GM13976 (cell line): Measurements from ENCODE around the gene SIT1.

Experiments used
- DNase-seq: peaks from one replicate; pipeline ENCODE4 v3.0.0; 2012; ENCODE audit warnings: low spot score
- CTCF ChIP-seq: IDR thresholded peaks from 2 replicates; pipeline ENCODE4 v1.5.1; 2012; ENCODE audit warnings: borderline replicate concordance, mild to moderate bottlenecking; ENCODE audit not compliant: insufficient read depth; ENCODE audit errors: extremely low read depth, missing control alignments, control extremely low read depth
- in situ Hi-C: fragments of 300-500 bp; cut with MboI; formaldehyde crosslinking; loops from one replicate; pipeline ENCODE4 v1.12.0; 2022; ENCODE audit warnings: low sequenced_read_pairs, mixed read lengths, inconsistent platforms; ENCODE audit not compliant: unreplicated experiment

SIT1 gene

DNA sequence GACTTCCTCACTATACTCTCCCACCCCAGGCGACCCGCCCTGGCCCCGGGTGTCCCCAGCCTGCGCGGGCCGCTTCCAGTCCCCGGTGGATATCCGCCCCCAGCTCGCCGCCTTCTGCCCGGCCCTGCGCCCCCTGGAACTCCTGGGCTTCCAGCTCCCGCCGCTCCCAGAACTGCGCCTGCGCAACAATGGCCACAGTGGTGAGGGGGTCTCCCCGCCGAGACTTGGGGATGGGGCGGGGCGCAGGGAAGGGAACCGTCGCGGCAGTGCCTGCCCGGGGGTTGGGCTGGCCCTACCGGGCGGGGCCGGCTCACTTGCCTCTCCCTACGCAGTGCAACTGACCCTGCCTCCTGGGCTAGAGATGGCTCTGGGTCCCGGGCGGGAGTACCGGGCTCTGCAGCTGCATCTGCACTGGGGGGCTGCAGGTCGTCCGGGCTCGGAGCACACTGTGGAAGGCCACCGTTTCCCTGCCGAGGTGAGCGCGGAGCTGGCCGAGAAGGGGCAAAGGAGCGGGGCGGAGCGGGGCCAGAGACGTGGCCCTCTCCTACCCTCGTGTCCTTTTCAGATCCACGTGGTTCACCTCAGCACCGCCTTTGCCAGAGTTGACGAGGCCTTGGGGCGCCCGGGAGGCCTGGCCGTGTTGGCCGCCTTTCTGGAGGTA, 25.1 kb upstream of the SIT1 start:
- DNase-seq, result peak; percentile 79
- in situ Hi-C loops, result no loop called here
- no peak for TF ChIP-seq CTCF

GRCh38 chr9:35675204-35675603, 24.5 kb upstream of the SIT1 start:
- no peak for DNase-seq
- in situ Hi-C loops, result no loop called here
- no peak for TF ChIP-seq CTCF

DNA sequence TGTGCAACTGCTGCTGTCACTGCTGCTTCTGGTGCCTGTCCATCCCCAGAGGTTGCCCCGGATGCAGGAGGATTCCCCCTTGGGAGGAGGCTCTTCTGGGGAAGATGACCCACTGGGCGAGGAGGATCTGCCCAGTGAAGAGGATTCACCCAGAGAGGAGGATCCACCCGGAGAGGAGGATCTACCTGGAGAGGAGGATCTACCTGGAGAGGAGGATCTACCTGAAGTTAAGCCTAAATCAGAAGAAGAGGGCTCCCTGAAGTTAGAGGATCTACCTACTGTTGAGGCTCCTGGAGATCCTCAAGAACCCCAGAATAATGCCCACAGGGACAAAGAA, 23.3 kb upstream of the SIT1 start:
- no peak for TF ChIP-seq CTCF
- DNase-seq, result no peak
- in situ Hi-C loops, result no loop called here

DNA sequence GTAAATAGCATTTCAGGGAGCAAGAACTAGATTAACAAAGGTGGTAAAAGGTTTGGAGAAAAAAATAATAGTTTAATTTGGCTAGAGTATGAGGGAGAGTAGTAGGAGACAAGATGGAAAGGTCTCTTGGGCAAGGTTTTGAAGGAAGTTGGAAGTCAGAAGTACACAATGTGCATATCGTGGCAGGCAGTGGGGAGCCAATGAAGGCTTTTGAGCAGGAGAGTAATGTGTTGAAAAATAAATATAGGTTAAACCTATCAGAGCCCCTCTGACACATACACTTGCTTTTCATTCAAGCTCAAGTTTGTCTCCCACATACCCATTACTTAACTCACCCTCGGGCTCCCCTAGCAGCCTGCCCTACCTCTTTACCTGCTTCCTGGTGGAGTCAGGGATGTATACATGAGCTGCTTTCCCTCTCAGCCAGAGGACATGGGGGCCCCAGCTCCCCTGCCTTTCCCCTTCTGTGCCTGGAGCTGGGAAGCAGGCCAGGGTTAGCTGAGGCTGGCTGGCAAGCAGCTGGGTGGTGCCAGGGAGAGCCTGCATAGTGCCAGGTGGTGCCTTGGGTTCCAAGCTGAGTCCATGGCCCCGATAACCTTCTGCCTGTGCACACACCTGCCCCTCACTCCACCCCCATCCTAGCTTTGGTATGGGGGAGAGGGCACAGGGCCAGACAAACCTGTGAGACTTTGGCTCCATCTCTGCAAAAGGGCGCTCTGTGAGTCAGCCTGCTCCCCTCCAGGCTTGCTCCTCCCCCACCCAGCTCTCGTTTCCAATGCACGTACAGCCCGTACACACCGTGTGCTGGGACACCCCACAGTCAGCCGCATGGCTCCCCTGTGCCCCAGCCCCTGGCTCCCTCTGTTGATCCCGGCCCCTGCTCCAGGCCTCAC, 22.6 kb upstream of the SIT1 start, which contains the start of gene CA9:
CA9 (plus strand) TSS at position 797 of the 893 bp plus-strand sequence; CDS start at position 829, 32 bp downstream.
- no peak for DNase-seq
- in situ Hi-C loops, result no loop called here
- TF ChIP-seq CTCF, result no peak

DNA sequence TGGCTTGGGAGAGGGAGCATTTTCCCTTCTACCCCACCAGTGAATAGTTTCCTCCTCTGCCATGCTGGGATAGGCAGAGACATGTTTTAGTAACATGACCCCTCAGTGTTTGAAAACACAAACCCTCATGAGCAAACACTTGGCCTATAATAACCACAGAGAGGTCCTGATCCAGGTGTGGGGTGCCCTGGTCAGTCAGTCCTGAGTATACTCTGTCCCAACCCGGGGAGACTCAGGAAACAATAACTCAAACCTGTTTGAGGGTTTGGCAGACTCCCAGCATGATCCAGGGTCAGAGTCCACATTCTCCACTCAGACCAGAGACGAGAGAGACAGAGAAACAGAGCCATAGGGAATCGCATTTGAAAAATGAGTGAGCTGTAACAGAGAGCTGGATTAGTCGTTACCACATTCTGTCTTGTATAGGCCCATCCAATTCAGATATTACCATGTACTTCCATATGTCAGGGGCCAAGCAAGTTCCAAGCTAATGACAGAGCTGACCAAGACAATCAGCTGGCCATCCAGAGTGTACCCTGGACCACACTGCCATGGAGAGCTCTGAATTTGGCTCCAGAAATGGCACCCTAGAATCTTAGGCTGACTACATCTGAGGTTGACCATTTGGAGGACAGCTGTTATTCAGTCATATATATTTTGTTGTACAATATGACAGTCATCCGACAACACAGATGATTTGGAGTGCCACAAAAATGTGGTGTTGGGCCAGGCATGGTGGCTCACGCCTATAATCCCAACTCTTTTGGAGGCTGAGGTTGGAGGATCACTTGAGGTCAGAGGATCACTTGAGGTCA, 18.8 kb upstream of the SIT1 start:
- no peak for TF ChIP-seq CTCF
- no peak for DNase-seq
- in situ Hi-C loops, result no loop called here

GRCh38 chr9:35667939-35668338, 17.2 kb upstream of the SIT1 start:
- TF ChIP-seq CTCF, result no peak
- DNase-seq, result no peak
- in situ Hi-C loops, result no loop called here
